ENCODE measurements around the gene TIAM2.

DNA sequence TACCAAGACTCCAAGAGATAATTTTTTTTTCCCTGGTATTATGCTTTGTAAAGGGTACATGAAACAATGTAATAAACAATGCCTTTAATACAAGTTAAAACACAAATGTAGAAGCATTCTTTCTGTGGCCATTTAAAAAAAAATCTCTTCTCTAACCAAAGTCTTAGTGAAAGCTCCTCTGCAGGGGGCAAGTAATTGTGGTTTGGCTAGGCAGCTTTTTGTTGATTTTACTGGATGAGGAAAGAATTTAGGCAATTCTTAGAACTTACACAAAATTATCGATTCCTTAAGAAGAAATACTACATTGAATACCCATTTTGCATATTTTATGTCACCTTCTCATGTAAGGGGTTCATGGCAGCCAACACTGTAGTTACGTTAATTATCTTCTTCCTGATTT is 306.8 kb downstream of the TIAM2 start:
- TF ChIP-seq, protein P1, sequence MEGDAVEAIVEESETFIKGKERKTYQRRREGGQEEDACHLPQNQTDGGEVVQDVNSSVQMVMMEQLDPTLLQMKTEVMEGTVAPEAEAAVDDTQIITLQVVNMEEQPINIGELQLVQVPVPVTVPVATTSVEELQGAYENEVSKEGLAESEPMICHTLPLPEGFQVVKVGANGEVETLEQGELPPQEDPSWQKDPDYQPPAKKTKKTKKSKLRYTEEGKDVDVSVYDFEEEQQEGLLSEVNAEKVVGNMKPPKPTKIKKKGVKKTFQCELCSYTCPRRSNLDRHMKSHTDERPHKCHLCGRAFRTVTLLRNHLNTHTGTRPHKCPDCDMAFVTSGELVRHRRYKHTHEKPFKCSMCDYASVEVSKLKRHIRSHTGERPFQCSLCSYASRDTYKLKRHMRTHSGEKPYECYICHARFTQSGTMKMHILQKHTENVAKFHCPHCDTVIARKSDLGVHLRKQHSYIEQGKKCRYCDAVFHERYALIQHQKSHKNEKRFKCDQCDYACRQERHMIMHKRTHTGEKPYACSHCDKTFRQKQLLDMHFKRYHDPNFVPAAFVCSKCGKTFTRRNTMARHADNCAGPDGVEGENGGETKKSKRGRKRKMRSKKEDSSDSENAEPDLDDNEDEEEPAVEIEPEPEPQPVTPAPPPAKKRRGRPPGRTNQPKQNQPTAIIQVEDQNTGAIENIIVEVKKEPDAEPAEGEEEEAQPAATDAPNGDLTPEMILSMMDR (IDR thresholded peaks at IDR 0.05): no peak
- TF ChIP-seq POLR2A (IDR thresholded peaks at IDR 0.05): no peak
- TF ChIP-seq POLR2AphosphoS5 (IDR thresholded peaks at IDR 0.05): no peak
